ENCODE results near the gene AGMO. TPM values are rescaled to one million over a fixed set of nuclear protein-coding genes. Genes with fewer than 3 reads are reported as not detected.
A peak's percentile ranks its signal among the peaks of the same experiment; 100 is the strongest.

AGMO gene
- total and polyA plus RNA-seq, 2 experiments from 2014 or later, result 0.42 to 0.55 TPM

DNA sequence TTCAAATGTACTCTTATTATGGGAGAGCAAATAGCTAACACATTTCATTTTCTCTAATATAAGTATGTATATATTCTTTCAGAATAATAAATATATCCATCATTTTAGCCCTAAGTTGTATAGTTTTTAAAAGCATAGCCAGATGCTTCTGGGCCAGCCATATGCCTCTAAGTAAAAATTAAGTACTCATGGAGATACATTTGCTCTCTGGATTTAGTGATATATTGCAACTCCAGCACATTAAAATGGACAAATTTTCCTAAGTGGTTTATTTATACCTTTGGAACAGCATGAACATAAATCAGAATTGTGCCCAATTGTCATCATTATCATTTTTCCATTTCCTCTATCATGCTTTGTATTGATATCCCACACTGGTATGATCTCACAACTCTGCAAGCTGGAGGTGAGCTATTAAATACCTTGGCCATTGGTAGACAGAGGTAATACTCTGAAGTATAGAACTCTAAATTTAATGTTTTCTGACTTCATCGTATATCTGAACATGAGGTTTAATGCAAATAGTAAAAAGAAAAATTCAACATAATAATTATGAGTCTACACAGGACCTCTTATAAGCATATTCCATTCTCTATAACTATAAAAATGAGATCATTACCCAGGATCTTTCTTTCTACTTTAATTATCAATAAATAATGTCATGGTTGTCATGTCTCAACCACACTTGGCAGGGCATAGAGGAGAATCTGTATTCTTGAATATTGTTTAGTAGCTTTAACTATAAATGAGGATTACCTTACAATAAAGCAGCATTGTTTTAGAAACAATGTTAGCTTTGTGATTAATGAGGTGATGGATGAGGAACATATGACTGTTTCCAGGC, 90.8 kb downstream of the AGMO start:
- Histone ChIP-seq H2AFZ (no peak overlapping the region), H3K27ac (ENCODE audit: low read depth) (no peak overlapping the region), H4K20me1 (replicated peaks; ENCODE audit: insufficient read depth) (no peaks in the 10 kb centered on the region), H3F3A (replicated peaks; ENCODE audit: low read depth) (no peaks in the 10 kb centered on the region), H3K4me1 (ENCODE audit: insufficient read depth) (no peaks in the 10 kb centered on the region), H3K27me3 (ENCODE audit: insufficient read depth) (no peaks in the 10 kb centered on the region), H3K9me2 (ENCODE audit: insufficient read depth) (no peaks in the 10 kb centered on the region), H3K36me3 (ENCODE audit: insufficient read depth) (no peaks in the 10 kb centered on the region), H3K79me2 (replicated peaks; ENCODE audit: insufficient read depth) (no peaks in the 10 kb centered on the region), H3K4me3 (no peak overlapping the region), H3K4me2 (no peak overlapping the region)
- TF ChIP-seq ZNF462 (CRISPR knock-in tag; IDR thresholded peaks at IDR 0.05) (no peak), EZH2phosphoT487 (IDR thresholded peaks at IDR 0.05; ENCODE audit: unreplicated experiment) (no peak)
- H3K27me3 Mint-ChIP-seq (ENCODE audit: insufficient read depth, low read depth, poor library complexity), result no peaks in the 10 kb centered on the region
- H3K9me3 Mint-ChIP-seq, result no peaks in the 10 kb centered on the region
- no peaks in the 10 kb centered on the region for H3K36me3 Mint-ChIP-seq (ENCODE audit: low read depth)
- ATAC-seq (no peak), DNase-seq (ENCODE audit: low spot score) (no peak)
- 0 out of 2 replicates have a peak overlapping the region, but pooled peaks have one; percentile 37 for H3K27ac Mint-ChIP-seq
- H3K4me3 Mint-ChIP-seq, result no peak overlapping the region
- no peaks in the 10 kb centered on the region for H3K4me1 Mint-ChIP-seq

DNA sequence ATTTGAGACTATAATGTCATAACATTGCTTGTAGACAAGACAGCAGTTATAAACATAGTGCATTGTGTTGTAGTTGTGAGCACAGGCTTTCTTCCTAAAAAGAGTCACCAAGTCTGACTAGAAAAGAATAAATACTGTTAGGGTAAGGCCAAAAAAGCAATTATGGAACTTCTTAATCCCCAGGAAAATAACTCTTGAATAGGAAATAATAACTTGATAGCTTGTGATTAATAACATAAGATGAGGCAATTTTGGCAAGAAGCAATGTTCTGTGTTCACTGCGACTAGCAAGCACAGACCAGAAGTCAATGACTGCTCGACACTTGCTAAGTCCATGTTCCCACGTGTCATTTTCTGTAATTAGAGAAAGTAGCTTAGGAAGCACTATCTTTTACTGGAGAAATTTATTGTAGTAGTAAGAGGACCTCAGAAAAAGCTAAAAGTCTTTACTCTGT, 97.1 kb downstream of the AGMO start:
- no peaks in the 10 kb centered on the region for H3K9me2 ChIP-seq (ENCODE audit: insufficient read depth)
- H3K36me3 ChIP-seq (ENCODE audit: insufficient read depth), result no peaks in the 10 kb centered on the region
- no peaks in the 10 kb centered on the region for H3K27me3 Mint-ChIP-seq (ENCODE audit: insufficient read depth, low read depth, poor library complexity)
- no peaks in the 10 kb centered on the region for H3K9me3 Mint-ChIP-seq
- no peaks in the 10 kb centered on the region for H3K36me3 Mint-ChIP-seq (ENCODE audit: low read depth)
- DNase-seq (ENCODE audit: low spot score) (no peak), ATAC-seq (no peak)
- no peak overlapping the region for H2AFZ ChIP-seq
- peaks cover 4% of the 10 kb centered on the region; the same call in 2 of the 3 replicates for H3K4me1 Mint-ChIP-seq
- no peak overlapping the region for H3K27ac Mint-ChIP-seq
- no peaks in the 10 kb centered on the region for H3K27me3 ChIP-seq (ENCODE audit: insufficient read depth)
- no peak overlapping the region for H3K4me2 ChIP-seq
- no peaks in the 10 kb centered on the region for H4K20me1 ChIP-seq (replicated peaks; ENCODE audit: insufficient read depth)
- no peaks in the 10 kb centered on the region for H3K4me1 ChIP-seq (ENCODE audit: insufficient read depth)
- no peak overlapping the region for H3K4me3 Mint-ChIP-seq
- no peaks in the 10 kb centered on the region for H3K79me2 ChIP-seq (replicated peaks; ENCODE audit: insufficient read depth)
- no peak overlapping the region for H3K27ac ChIP-seq (ENCODE audit: low read depth)
- no peak overlapping the region for H3K4me3 ChIP-seq
- no peaks in the 10 kb centered on the region for H3F3A ChIP-seq (replicated peaks; ENCODE audit: low read depth)
- TF ChIP-seq EZH2 (IDR thresholded peaks at IDR 0.05; ENCODE audit: low read depth, unreplicated experiment) (no peak), POLR2AphosphoS5 (IDR thresholded peaks at IDR 0.05; ENCODE audit: low read depth) (no peak), NANOG (IDR thresholded peaks at IDR 0.05; ENCODE audit: borderline replicate concordance) (no peak), REST (IDR thresholded peaks at IDR 0.05; ENCODE audit: unreplicated experiment) (no peak)
- TF ChIP-seq, protein P1, sequence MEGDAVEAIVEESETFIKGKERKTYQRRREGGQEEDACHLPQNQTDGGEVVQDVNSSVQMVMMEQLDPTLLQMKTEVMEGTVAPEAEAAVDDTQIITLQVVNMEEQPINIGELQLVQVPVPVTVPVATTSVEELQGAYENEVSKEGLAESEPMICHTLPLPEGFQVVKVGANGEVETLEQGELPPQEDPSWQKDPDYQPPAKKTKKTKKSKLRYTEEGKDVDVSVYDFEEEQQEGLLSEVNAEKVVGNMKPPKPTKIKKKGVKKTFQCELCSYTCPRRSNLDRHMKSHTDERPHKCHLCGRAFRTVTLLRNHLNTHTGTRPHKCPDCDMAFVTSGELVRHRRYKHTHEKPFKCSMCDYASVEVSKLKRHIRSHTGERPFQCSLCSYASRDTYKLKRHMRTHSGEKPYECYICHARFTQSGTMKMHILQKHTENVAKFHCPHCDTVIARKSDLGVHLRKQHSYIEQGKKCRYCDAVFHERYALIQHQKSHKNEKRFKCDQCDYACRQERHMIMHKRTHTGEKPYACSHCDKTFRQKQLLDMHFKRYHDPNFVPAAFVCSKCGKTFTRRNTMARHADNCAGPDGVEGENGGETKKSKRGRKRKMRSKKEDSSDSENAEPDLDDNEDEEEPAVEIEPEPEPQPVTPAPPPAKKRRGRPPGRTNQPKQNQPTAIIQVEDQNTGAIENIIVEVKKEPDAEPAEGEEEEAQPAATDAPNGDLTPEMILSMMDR (conservative IDR thresholded peaks at IDR 0.05; ENCODE audit: low read depth in 2 of 2), result no peak
